ENCODE data around the gene KATNAL2.

Gene KATNAL2

DNA sequence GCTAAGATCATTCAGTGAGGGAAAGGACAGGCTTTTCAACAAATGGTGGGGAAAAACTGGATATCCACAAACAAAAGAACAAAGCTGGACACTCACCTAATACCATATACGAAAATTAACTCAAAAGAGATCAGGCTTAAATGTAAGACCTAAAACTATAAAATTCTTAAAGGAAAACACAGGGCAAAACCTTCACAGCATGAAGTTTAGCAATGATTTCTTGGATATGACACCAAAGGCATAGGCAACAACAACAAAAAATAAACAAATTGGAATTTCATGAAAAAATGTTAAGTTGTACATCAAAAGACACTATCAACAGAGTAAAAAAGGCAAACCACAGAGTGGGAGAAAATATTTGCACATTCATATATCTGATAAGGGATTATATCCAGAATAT, 28.4 kb upstream of the KATNAL2 start:
- TF ChIP-seq, protein P1, sequence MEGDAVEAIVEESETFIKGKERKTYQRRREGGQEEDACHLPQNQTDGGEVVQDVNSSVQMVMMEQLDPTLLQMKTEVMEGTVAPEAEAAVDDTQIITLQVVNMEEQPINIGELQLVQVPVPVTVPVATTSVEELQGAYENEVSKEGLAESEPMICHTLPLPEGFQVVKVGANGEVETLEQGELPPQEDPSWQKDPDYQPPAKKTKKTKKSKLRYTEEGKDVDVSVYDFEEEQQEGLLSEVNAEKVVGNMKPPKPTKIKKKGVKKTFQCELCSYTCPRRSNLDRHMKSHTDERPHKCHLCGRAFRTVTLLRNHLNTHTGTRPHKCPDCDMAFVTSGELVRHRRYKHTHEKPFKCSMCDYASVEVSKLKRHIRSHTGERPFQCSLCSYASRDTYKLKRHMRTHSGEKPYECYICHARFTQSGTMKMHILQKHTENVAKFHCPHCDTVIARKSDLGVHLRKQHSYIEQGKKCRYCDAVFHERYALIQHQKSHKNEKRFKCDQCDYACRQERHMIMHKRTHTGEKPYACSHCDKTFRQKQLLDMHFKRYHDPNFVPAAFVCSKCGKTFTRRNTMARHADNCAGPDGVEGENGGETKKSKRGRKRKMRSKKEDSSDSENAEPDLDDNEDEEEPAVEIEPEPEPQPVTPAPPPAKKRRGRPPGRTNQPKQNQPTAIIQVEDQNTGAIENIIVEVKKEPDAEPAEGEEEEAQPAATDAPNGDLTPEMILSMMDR (IDR thresholded peaks at IDR 0.05; ENCODE audit: low read depth, low read length): no peak
- no peak for DNase-seq
- Histone ChIP-seq H3K4me3 (ENCODE audit: low read depth, low read length) (no peak overlapping the region), H3K27me3 (no peaks in the 10 kb centered on the region), H3K9me3 (no peaks in the 10 kb centered on the region), H3K4me1 (no peaks in the 10 kb centered on the region), H3K36me3 (no peaks in the 10 kb centered on the region)

DNA sequence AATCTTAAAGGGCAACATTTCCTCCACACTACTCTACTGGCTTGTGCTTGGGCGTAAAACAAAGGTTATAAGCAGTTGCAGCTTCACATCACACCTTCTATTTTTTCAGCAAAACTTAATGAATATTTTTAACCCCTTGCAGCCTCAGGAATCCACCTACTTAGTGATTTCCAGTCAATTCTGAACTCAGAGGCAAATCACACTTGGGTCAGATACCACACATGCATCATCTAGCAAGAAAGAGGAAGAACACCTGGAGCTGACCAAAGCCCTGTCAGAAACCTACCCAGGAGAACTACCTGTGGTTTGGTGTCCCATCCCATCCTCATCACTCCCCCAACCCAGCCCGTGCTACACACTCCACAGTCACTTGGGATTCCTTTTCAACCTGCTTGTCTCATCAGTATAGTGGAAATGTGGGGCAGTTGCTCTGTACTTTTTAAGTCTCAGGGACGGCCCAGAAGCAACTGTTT, 25.6 kb upstream of the KATNAL2 start:
- no peaks in the 10 kb centered on the region for H3K4me1 ChIP-seq
- no peaks in the 10 kb centered on the region for H3K9me3 ChIP-seq
- no peaks in the 10 kb centered on the region for H3K27me3 ChIP-seq
- TF ChIP-seq, protein P1 (IDR thresholded peaks at IDR 0.05; ENCODE audit: low read depth, low read length): no peak
- no peak for DNase-seq
- no peaks in the 10 kb centered on the region for H3K36me3 ChIP-seq
- H3K4me3 ChIP-seq (ENCODE audit: low read depth, low read length): no peak overlapping the region

DNA sequence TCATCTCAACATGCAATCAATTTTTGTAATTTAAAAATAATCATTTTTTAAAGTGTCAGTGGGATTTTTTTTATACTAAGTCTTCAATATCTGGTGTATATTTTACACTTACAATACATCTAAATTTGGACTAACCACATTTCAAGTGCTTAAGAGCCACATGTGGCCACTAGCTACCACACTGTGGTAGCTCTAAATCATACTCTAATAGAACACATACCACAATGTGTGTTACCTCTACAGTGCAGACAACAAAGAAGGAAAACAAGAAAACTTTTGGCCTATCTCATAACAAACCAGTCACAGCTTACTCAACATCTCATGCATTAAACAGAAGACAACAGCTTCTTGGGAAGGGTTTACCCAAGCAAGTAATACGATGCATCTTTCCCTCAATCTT, 24.6 kb upstream of the KATNAL2 start:
- TF ChIP-seq, protein P1 (IDR thresholded peaks at IDR 0.05; ENCODE audit: low read depth, low read length): no peak
- Histone ChIP-seq H3K4me1 (no peaks in the 10 kb centered on the region), H3K36me3 (no peaks in the 10 kb centered on the region), H3K27me3 (no peaks in the 10 kb centered on the region), H3K9me3 (no peaks in the 10 kb centered on the region), H3K4me3 (ENCODE audit: low read depth, low read length) (no peak overlapping the region)
- no peak for DNase-seq

DNA sequence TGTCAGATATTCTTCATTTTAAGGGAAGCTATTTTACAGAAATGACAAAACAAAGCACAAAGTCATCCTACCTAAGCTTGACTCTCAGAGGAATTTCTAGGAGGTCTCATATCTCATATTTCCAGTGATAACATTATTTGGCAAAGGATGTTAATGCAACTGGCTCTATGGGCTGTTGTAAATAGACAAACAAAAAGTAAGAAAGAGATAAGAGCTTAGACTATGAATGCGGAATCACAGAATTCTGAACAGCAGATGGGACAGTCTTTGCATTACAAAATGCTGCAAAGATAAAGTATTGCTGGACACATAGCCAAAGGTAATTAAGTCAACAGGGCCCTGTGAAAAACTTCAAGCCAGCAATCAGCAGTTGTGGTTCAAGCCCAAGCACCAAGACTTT, 24.0 kb upstream of the KATNAL2 start:
- DNase-seq: no peak
- no peaks in the 10 kb centered on the region for H3K4me1 ChIP-seq
- TF ChIP-seq, protein P1 (IDR thresholded peaks at IDR 0.05; ENCODE audit: low read depth, low read length): no peak
- H3K36me3 ChIP-seq: no peaks in the 10 kb centered on the region
- H3K27me3 ChIP-seq: no peaks in the 10 kb centered on the region
- H3K4me3 ChIP-seq (ENCODE audit: low read depth, low read length): no peak overlapping the region
- no peaks in the 10 kb centered on the region for H3K9me3 ChIP-seq

DNA sequence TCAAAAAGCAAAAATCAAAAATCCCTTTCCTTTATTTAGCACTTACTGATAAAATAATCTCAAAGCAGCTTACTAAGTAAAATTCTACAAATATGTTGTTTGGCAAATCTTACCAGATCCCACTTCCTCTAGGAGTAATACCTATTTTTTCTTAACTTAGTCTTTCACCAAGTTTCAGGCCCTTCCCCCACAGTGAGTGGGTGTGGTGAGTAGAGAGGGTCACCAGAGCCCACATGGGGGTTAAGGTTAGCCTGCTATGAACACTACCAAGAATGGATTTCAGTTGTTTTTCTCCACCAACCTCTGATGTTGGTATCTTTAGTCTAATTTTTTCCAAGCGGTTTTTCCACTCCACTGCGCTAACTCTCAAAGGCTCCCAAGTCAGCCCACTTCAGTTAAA, 23.3 kb upstream of the KATNAL2 start:
- H3K27me3 ChIP-seq: no peaks in the 10 kb centered on the region
- H3K36me3 ChIP-seq: no peaks in the 10 kb centered on the region
- no peak overlapping the region for H3K4me3 ChIP-seq (ENCODE audit: low read depth, low read length)
- no peaks in the 10 kb centered on the region for H3K4me1 ChIP-seq
- DNase-seq: no peak
- TF ChIP-seq, protein P1 (IDR thresholded peaks at IDR 0.05; ENCODE audit: low read depth, low read length): no peak
- no peaks in the 10 kb centered on the region for H3K9me3 ChIP-seq

DNA sequence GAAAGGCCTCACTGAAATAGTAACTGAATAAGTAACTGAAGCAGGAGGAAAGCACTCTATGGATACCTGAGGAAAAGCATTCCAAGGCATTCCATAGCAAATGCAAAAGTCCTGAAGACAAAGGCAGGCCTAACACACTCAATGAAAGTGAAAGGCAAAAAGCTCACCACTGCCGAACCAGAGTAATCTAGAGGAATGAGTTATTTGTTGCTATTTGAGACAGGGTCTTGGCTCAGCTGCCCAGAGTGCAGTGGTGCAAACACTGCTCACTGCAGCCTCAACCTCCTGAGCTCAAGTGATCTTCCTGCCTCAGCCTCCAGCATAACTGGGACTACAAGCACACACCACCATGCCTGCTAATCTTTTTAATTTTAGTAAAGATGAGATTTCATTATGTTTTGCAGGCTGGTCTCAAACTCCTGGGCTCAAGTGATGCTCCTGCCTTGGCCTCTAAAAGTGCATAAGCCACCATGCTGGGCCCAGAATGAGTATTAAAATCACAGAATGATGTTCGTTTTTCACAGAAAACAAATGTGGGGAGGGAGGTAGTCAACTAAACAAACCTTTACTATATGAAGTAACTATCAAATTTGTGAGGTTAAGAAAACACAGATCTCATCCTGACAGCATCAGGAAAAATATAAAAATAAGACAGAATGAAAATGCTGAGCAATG, 18.0 kb upstream of the KATNAL2 start:
- DNase-seq: no peak
- Histone ChIP-seq H3K27me3 (no peaks in the 10 kb centered on the region), H3K36me3 (no peaks in the 10 kb centered on the region), H3K4me1 (no peaks in the 10 kb centered on the region), H3K4me3 (ENCODE audit: low read depth, low read length) (no peak overlapping the region), H3K9me3 (no peaks in the 10 kb centered on the region)
- TF ChIP-seq, protein P1 (IDR thresholded peaks at IDR 0.05; ENCODE audit: low read depth, low read length): no peak

Measured in BE2C (cell line).